Endometrium (tissue), 2 donors: Measurements from ENCODE around the gene KBTBD2.
"Not testable (repeated sequence)": the region's sequence is repeated elsewhere in the genome, so short reads cannot be mapped to it uniquely, and the experiment has no call there.

Experiments used
- FAIRE-seq: peaks from 2 replicates; lab custom pipeline; 2012; peaks lifted over from hg19 to GRCh38; lab: Jason Lieb, UNC
- donor health status: control.
- donor health status: control.

Gene KBTBD2

DNA sequence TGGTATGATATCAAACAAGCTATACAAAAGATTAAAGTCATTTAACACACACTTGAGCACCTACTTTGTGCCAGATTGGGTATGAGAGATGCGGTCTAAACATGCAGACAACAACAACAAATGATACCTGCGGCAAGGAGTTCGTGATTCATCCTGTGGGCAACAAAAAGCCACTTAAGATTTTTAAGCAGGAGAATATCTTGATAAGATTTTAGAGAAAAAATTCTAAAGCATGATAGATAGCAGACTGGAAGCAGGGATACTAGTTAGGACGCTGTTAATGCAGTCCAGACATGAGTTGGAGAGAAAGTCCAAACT lies 1.6 kb upstream of the KBTBD2 start:
- FAIRE-seq: no peak

DNA sequence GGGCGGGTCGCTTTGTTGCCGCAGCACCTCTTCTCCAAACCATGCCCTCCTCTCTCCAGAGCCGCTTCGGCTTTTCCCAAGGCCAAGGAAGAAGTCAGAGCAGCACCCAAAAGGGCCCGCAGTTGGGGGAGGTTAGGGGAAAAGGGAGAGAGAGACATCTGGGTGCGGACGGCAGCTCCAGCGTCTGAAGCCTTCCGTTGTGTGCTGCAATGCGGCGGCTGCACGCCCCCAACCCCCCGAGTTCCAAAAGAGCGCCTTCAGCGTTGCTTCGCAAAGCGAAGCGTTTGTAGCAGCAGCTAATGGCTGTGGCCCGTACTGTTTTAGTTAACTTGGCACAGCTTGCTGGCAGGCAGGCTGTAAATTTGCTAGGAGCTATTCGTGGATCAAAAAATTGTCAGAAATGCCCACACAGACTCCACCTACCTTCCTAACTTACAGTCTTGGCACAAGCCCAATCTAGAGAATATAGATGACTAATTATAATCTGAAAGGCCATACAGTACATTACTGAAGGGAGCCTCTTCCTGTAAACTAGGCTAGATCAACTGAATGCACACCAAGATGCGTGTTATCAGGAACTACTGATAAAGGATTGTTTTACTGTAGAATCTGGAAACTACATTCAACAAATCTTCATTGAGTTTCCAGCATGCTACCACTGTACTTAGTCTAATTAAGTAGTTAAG lies 1.1 kb upstream of the KBTBD2 start:
- no peak for FAIRE-seq

DNA sequence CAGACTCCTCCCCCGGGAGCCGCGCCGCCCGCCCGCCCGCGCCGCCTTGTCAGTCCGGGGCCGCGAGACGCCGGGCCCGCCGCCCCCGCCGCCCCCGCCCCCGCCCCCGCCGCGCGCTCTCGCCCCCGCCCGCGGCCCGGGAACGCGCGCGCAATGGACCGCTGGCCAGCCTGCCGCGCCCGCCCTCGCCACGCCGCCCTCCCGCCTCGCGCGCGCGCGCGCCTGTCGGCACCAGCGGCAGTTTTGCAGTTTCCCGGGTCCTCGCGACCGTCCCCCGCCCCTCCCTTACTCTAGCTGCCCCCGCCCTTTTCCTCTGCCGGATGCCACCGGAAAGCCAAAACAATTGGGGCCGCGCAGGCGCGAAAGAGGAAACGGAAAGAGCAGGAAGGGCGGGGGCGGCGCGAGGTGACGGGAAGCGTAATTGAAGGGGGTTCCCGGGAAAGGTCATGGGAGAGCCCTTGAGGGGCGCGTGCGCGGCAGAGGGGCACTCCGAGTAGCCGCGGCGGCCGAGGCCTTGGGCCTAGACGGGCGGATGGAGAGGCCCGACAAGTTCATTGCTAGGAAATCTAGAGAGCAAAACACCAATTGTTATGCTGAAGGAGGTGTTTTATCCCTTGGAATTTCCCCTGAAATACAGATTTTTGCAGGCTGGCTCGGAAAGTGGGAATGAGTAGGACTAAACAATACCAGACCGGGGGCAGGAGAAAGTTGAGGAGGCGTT lies 400 bp upstream of the KBTBD2 start:
- no peak for FAIRE-seq

DNA sequence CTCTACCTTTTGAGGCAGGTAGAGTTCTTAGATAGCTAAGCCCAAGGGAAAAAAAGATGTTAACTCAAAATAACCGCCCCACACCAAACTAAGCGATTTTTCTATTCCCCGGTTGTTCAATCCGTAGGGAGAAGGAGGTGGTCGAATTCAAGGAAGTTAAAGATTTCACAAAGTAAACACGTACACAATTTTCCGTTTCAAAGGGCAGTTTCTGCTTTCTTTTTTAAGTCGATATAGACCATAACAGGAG lies 842 bp downstream of the KBTBD2 start:
- no peak for FAIRE-seq

DNA sequence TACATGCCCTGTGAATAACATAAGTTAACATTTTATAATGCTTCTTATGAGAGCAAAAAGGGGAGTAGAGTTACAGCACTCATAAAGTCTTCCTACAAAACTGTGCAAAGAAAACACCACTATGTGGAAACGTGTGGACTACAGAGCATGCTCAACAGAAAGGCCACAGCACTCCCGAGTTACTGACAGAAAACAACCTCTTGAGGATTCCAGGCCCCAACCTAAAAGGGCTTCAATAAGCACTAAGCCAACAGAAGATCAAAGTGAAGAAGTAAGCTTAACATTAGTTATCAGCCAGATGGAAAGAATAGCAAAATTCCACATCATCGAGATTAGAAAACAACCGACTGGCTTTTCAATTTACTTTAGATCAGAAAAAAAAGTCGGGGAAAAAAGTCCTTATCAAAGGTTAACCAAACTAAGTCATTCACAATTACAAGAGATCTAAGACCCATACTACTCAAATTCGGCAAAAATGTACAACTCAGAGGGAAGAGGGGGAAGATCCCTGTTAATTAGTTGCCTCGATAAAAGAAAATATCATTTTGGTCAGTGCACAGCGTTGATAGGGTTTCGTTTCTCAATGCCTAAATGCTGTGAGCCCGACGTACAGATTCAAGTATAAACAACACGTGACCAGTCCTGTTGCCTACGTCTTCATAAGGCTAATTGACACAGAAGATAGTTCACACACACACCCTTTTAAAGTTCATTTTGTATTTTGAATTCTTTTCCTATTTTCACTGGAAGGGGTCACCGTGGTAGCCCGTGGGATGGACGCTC lies 1.4 kb downstream of the KBTBD2 start:
- no peak for FAIRE-seq

DNA sequence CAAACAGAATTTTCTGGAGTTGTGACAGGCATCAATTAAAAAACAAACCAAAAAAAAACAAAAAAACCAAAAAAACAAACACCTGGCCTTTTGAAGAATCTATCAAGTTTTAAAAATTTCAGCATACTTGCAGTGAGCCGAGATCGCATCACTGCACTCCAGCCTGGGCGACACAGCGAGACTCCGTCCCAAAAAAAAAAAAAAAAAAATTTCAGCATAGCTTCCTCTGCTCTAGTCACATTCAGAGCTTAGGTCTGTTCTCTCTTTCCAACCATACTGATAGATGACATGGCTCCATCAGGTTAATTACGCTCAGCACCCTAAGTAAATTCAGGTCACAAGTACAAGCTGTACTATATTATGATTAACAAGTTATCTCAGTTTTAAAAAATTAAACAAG lies 3.1 kb downstream of the KBTBD2 start:
- FAIRE-seq: no peak

DNA sequence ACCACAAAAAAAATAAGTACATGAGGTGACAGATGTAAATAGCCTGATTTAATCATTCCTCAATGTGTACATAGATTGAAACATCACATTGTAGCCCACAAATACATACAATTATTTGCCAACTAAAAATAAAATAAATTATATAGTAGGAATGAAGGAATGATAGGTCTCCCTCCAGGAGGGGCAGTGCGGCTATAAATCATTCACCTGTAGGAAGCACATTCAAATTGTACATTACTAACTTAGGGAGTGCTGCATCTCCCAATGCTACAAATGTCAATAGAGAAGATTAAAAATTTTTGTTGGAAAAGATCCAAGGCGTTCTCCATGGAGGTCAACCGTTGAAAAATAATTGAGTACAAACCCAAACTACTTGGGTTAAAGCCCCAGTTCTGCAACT lies 4.2 kb downstream of the KBTBD2 start:
- no peak for FAIRE-seq

DNA sequence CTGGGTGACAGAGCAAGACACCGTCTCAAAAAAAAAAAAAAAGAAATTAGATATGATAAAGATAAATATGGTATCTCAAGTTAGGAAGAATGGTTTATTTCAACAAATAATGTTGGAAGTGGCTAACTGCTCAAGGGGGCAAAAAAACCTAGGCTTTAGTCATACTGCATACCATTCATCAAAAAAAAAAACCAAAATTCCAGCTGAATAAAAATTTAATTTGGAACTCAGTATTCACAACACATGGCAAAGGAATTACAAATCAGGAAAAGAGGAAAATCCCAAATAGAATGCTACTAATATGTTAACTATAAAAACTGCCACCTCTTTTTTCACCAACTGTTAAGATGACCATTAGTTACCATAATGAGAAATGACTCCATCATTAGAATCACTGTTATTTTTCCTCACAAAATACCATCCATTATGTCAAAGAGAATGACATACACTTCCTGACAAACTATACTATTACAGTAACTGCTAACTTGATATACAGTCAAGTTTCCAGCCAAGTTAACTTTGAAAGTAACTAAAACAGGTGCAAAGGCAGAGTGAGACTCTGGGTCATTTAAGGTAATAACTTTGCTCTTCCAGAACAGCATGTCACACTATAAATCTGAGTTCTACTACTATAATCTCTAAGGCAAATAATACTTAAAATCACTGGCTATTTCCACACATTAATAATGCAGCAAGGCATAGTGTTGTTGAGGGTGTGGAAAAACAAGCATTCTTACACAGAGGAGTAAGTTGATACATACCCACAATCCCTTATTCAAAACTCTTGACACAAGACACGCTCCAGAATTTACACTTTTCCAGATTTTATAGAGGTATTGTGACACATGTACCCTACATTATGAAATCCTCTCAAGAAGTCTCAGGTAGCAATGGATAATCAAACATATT lies 10.2 kb downstream of the KBTBD2 start:
- FAIRE-seq: no peak

DNA sequence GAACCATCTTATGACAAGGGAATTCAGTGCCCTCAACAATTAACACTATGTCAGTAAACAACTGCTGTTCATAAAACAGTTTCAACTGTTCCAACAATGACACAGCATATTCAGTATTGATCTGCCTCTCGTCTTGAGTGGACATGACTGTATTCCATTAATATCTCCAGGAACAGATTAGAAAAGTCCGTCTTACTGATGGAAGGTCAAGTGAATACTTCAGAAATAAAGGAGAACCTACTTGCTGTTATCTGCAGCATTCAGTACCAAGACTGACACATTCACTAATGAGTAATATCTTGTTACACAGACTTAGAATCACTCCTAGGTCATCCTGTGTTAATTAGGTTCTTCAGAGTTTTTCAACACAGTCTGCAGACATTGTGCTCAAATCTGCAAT lies 12.1 kb downstream of the KBTBD2 start:
- no peak for FAIRE-seq

DNA sequence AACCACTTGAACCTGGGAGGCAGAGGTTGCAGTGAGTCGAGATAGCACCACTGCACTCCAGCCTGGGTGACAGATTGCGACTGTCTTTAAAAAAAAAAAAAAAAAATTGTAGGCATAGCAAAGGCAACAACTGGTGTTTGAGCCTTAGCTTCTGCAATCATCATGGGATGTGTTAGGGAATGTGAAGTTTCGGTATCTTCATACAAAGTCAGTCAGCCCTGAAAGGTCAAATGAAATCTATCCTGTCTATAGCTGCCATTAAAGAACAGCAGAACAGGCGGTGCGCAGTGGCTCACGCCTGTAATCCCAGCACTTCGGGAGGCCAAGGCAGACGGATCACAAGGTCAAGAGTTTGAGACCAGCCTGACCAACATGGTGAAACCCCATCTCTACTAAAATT lies 13.5 kb downstream of the KBTBD2 start:
- not testable (repeated sequence) for FAIRE-seq

DNA sequence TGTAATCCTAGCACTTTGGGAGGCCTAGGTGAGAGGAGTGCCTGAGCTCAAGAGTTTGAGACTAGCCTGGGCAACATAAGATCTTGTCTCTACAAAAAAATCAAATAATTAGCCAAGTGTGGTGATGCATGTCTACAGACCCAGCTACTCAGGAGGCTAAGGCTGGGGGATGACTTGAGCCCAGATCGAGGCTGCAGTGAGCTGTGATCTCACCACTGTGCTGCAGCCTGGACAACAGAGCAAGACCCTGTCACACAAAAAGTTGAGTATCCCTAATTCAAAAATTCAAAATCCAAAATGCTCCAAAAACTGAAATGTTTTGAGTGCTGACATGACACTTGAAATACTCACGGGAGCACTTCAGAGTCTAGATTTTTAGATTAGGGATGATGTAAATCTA lies 19.1 kb downstream of the KBTBD2 start:
- no peak for FAIRE-seq

DNA sequence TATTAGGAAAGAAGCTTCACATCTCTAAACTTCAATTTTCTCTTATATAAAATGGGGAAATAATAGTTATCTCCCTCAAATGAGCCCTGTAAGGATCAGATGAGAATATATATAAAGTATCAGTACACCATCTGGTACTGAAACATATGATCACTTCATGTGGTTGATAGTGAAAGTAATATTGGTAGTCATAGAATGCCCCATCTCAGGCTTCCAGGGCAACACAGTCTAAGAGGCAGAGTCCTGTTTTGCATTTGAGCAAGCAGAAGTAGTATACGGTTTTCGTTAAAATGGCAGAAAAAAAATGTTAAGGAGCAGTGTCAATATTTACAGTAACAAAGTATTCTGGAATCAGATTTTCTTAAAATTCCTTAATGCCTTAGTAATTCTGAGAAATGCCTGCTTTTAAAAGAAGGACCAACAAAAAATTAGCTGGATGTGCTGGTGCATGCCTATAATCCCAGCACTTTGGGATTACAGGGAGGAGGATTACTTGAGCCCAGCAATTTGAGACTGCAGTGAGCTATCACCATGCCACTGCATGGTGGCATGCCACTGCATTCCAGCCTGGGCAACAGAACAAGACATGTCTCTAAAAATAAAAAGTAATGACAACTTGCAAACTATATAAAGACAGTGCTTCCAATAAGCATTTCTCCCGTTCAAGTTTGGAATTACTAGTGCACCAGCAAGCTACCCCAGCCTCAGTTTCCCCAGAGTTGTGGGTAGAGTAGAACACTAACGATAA lies 19.8 kb downstream of the KBTBD2 start:
- FAIRE-seq: no peak

DNA sequence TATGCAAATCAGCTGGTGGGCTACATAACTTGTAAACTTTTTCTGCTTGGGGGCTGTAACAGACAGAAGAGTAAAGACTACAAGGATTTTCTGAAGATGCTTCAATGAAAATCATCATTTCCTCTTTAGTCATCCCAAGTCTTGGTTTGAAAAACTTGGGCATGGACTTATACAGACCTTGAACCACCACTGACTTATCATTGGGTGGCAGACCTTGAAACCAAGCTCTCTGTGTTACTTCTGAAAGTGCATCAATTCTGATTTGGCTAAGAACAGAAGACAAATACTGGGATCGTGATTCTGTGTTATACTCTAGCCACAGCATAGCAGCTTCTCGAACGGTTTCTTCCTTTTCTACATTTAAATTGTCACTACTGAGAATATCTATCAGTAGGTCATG lies 21.3 kb downstream of the KBTBD2 start:
- no peak for FAIRE-seq

DNA sequence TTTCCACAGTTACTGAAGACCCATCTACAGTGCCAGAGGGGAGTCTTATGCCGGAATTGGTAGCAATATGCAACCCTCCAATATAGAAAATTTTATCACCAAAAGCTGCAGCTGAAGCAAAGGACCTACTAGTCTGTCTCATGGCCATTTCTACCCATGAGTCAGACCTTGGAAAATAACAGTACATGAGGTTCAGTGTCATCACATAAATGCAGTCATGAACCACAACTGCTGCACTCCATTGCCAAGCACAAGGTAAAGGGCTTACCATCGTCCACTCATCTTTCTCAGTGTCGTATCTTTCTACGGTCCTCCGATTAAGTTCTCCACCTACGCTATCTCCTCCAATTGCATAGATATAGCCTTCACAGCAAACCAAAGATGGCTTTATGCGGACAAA lies 21.8 kb downstream of the KBTBD2 start:
- no peak for FAIRE-seq

DNA sequence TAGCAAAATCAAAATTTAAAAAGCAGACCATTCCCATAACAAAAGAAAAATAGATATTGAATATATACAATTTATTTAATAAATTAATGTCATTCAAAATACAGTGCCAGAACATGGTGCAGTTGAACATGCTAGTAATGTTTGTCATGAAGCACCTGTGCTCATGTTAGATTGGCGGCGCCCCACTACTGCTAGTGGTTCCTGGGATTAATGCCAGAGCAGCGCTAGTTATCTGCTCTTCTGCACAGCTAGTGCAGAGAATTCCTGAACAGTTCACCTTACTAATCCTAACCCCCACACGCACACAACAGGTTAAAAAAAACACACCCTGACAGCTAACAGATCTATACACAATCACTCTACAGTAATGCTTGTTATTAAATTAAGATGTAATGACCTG lies 23.4 kb downstream of the KBTBD2 start:
- no peak for FAIRE-seq

DNA sequence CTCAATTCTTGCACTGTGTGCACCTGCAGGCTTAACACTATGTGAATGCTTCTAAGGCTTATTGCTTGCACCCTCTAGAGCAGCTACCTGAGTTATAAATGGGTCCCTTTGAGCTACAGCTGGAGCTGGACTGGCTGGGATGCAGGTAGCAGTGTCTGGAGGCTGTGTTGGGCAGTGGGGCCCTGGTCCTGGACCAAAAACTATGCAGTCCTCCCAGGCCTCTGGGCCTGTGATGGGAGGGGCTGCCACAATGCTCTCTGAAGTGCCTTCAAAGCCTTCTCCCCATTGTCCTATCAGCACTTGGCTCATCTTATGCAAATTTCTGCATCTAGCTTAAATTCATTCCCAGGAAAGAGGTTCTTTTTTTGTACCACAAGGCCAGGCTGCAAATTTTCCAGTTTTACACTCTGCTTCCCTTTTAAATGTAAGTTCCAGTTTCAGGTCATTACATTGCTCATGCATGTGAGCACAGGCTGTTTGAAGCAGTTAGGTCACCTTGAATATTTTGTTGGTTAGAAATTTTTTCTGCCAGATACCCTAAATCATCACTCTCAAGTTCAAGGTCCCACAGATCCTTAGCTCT lies 26.0 kb downstream of the KBTBD2 start:
- no peak for FAIRE-seq

DNA sequence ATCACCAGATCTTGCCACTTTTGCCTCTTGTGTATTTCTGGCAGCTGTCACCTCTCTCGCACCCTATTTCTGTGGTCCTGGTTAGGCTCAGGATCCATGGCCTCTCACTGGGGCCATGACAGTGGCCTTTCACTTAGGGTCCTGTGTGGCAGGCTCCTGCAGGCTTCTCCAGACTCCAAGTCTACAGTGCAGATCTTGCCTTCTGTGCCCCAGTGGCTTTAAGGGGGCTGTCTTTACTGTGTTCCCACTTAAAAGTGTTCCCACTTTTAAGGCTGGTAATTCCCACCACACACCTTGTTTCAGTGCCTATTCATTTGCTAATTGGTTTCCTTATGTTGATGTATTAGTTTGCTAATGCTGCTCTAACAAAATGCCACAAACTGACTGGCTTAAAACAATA lies 27.7 kb downstream of the KBTBD2 start:
- FAIRE-seq: not testable (repeated sequence)

DNA sequence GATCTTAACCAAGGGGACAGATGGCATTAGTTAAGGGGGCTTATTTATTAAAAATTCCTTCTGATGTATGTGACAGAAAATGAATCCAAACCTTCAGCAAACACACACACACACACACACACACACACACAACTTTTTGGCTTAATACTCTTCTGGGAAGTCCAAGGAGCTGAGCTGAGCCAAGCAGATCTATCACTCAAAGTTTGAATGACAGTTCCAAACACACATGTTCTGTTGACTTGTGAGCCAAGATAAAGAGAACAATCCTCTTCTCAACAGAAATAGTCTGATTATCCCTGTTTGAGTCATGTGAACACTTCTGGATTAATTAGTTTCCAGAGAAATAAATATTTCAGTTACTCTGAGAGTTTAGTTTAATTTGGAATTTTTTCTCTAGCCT lies 31.5 kb downstream of the KBTBD2 start:
- FAIRE-seq: no peak

DNA sequence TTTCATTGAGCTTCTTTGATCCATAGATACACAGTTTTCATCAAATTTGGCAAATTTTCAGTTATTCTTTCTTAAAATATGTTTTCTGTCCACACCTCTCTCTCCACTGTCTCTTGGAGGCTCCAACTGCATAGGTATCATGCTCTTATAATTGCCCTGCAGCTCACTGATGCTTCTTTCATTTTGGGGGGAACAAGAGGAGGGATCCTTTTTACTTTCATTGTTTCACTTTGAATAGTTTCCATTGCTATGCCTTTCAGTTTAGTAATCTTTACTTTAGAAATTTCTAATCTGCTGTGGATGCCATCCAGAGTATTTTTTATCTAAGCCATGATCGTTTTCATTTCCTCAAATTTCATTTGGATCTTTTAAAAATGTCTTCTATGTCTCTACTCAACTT lies 32.9 kb downstream of the KBTBD2 start:
- no peak for FAIRE-seq

DNA sequence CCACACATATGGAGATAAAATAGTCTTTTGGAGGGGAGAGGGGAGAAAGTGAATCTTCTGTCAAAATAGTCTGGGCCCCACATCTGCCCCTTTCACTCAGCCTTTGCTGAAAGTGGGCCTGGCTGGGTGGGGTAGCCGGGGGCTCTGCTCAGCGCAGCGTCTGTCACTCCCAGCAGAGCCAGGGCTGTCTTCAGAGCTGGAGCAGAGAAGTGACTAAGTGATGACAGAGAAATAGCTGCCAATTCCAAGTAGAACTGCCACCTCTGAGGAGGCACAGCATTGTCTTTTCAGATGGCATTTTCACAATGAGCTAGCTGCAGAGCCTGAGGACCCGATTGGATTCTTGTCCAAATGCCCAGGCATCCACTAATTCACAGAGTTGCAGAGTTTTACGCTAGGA lies 34.5 kb downstream of the KBTBD2 start:
- FAIRE-seq: not testable (repeated sequence)
